ENCODE results near the gene MYL3.

DNA sequence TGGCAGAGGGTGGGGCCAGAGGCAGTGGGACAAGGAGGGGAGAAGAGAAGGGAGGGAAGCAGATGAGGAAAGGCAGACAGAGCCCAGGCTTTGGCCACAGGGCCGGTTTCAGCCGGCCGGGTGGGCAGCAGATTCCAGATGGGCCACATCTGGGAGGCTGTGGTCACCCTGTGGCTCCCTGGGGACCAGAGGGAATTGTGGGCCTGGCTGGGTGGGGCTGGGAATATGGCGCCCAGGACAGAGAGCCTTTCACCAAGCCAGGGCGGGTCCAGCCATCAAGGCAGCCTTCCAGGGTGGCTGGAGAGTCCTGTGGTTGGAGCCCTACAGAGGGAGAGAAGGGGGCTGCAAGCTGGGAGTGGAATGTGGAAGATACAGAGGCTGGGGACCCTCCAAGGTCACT lies 33.1 kb upstream of the MYL3 start:
- TF ChIP-seq, protein P1, sequence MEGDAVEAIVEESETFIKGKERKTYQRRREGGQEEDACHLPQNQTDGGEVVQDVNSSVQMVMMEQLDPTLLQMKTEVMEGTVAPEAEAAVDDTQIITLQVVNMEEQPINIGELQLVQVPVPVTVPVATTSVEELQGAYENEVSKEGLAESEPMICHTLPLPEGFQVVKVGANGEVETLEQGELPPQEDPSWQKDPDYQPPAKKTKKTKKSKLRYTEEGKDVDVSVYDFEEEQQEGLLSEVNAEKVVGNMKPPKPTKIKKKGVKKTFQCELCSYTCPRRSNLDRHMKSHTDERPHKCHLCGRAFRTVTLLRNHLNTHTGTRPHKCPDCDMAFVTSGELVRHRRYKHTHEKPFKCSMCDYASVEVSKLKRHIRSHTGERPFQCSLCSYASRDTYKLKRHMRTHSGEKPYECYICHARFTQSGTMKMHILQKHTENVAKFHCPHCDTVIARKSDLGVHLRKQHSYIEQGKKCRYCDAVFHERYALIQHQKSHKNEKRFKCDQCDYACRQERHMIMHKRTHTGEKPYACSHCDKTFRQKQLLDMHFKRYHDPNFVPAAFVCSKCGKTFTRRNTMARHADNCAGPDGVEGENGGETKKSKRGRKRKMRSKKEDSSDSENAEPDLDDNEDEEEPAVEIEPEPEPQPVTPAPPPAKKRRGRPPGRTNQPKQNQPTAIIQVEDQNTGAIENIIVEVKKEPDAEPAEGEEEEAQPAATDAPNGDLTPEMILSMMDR (IDR thresholded peaks at IDR 0.05) = no peak
- no peak for TF ChIP-seq POLR2A (IDR thresholded peaks at IDR 0.05)

Data from uterus (tissue), 2 donors.